Adrenal gland (tissue), 5 donors: ENCODE data around the gene SEMA5A.

Experiments used
- POLR2A ChIP-seq, 2 donors: fragments of 450-650 bp; IDR thresholded peaks; one replicate each; pipeline ENCODE4 v1.6.1; 2017; ENCODE audit warnings: antibody characterized with exemption in 2 of 2, mild to moderate bottlenecking in 2 of 2, moderate library complexity in 1 of 2
- TF ChIP-seq, protein P1 (sequence below), 6 experiments: fragments of 450-650 bp in 4 of 6; fragments of 200-600 bp in 2 of 6; sonication (generic) in 1 of 6; IDR thresholded peaks; 1 replicate in 5 of 6; 2 replicates in 1 of 6; pipeline versions ENCODE4 v1.5.1 to v1.8.0; 2016 to 2021; ENCODE audit warnings: antibody characterized with exemption in 6 of 6, mild to moderate bottlenecking in 2 of 6, moderate library complexity in 1 of 6
- donor health status: DM: no; HTN: no; CAD: no.

DNA sequence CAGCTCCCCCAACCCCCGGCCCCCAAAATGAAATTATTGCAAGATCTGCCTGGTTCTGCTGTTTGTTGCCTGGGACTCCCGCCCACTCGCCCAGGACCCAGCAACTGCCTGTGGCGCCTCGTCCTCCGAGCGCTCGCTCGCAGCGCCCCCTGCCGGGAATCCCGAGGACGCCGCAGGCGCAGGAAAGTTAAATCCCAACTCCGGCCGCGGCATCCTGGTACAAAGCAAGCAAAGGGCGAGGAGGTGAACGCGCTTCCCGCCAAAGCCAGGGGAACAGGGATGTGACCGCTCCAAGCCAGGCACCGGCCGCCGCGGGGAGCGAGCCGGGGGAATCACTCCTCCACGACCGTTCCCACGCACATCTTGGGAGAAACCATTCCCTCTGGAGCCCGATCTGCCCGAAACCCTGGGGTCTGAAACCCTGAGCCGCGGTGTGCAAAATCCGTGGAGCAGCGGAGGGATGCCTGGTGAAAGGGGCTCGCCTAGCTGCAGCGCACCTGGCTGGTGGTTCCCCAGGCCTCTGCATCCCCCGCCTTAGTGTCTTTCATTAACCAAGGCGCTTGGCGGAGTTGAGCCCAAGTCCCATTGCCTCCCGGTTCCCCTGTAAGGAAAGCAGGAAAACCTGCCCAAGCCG is 1.3 kb downstream of the SEMA5A start:
- TF ChIP-seq, protein P1, sequence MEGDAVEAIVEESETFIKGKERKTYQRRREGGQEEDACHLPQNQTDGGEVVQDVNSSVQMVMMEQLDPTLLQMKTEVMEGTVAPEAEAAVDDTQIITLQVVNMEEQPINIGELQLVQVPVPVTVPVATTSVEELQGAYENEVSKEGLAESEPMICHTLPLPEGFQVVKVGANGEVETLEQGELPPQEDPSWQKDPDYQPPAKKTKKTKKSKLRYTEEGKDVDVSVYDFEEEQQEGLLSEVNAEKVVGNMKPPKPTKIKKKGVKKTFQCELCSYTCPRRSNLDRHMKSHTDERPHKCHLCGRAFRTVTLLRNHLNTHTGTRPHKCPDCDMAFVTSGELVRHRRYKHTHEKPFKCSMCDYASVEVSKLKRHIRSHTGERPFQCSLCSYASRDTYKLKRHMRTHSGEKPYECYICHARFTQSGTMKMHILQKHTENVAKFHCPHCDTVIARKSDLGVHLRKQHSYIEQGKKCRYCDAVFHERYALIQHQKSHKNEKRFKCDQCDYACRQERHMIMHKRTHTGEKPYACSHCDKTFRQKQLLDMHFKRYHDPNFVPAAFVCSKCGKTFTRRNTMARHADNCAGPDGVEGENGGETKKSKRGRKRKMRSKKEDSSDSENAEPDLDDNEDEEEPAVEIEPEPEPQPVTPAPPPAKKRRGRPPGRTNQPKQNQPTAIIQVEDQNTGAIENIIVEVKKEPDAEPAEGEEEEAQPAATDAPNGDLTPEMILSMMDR (IDR thresholded peaks at IDR 0.05), result peak; percentile 58 to 94 (median 84)
- TF ChIP-seq POLR2A (IDR thresholded peaks at IDR 0.05), result no peak
